ENCODE measurements around the gene COG7. TPM values are rescaled to one million over a fixed set of nuclear protein-coding genes. Genes with fewer than 3 reads are reported as not detected.

COG7 gene
- total and polyA plus RNA-seq, 3 donors from 2014 or later: 21.5 to 40.7 (median 35.1) TPM

- Histone ChIP-seq H3K27ac (no peak overlapping the region), H3K4me1 (no peaks in the 10 kb centered on the region), H3K27me3 (no peaks in the 10 kb centered on the region), H3K9me3 (no peaks in the 10 kb centered on the region), H3K4me3 (no peak overlapping the region), H3K36me3 (ENCODE audit: low read depth, missing control alignments) (no peaks in the 10 kb centered on the region)
- TF ChIP-seq CTCF (IDR thresholded peaks at IDR 0.05): no peak
- no peak for TF ChIP-seq POLR2A (IDR thresholded peaks at IDR 0.05)
- WGBS, 2 donors: 86 to 87% methylated on average over 8 to 9 of the region's 9 CpGs
- DNase-seq: no peak
- intact Hi-C loops (cut with DNase I; ENCODE audit: low total_unique reads): no loop called here
Observed at GRCh38 chr16:23377071-23377931, 75.7 kb downstream of the COG7 start.

GRCh38 chr16:23375643-23376042 is 77.3 kb downstream of the COG7 start:
- H3K27me3 ChIP-seq: no peaks in the 10 kb centered on the region

GRCh38 chr16:23374721-23375510 is 78.1 kb downstream of the COG7 start:
- Histone ChIP-seq H3K9me3 (no peaks in the 10 kb centered on the region), H3K27ac (no peak overlapping the region), H3K27me3 (no peaks in the 10 kb centered on the region), H3K36me3 (ENCODE audit: low read depth, missing control alignments) (no peaks in the 10 kb centered on the region), H3K4me1 (no peaks in the 10 kb centered on the region), H3K4me3 (no peak overlapping the region)
- 73 to 89% methylated on average over 12 to 17 of the region's 17 CpGs for WGBS, 2 donors
- TF ChIP-seq CTCF (IDR thresholded peaks at IDR 0.05): no peak
- TF ChIP-seq POLR2A (IDR thresholded peaks at IDR 0.05): no peak
- intact Hi-C loops (cut with DNase I; ENCODE audit: low total_unique reads): no loop called here
- DNase-seq: no peak

More at GRCh38 chr16:23375643-23376042, 77.3 kb downstream of the COG7 start:
- Histone ChIP-seq H3K27ac (no peak overlapping the region), H3K36me3 (ENCODE audit: low read depth, missing control alignments) (no peaks in the 10 kb centered on the region), H3K4me1 (no peaks in the 10 kb centered on the region), H3K9me3 (no peaks in the 10 kb centered on the region), H3K4me3 (no peak overlapping the region)
- TF ChIP-seq POLR2A (IDR thresholded peaks at IDR 0.05): no peak
- no peak for TF ChIP-seq CTCF (IDR thresholded peaks at IDR 0.05)
- DNase-seq: no peak
- intact Hi-C loops (cut with DNase I; ENCODE audit: low total_unique reads): no loop called here
- 91 to 100% methylated on average over 2 to 7 of the region's 7 CpGs for WGBS, 2 donors

- no peak overlapping the region for H3K27ac ChIP-seq
- intact Hi-C loops (cut with DNase I; ENCODE audit: low total_unique reads): no loop called here
- no peaks in the 10 kb centered on the region for H3K9me3 ChIP-seq
- no peaks in the 10 kb centered on the region for H3K36me3 ChIP-seq (ENCODE audit: low read depth, missing control alignments)
- no peaks in the 10 kb centered on the region for H3K27me3 ChIP-seq
- H3K4me1 ChIP-seq: no peaks in the 10 kb centered on the region
- no peak for TF ChIP-seq CTCF (IDR thresholded peaks at IDR 0.05)
- TF ChIP-seq POLR2A (IDR thresholded peaks at IDR 0.05): no peak
- 84% methylated on average over 10 to 13 of the region's 13 CpGs for WGBS, 2 donors
- DNase-seq: no peak
- no peak overlapping the region for H3K4me3 ChIP-seq
Observed at GRCh38 chr16:23373436-23374219, 79.4 kb downstream of the COG7 start.

Measured in testis (tissue), 3 donors.